Brain microvascular endothelial cell (primary cell): ENCODE results near the gene E2F2.
"Not testable (repeated sequence)": the region's sequence is repeated elsewhere in the genome, so short reads cannot be mapped to it uniquely, and the experiment has no call there.

Experiments used
- DNase-seq: peaks from one replicate; pipeline ENCODE4 v3.0.0-alpha.2; 2020
- H3K27ac ChIP-seq: fragments of 250-450 bp; sonication (Bioruptor Pico); 2 replicates; pipeline ENCODE4 v1.5.1; 2020; ENCODE audit warnings: mild to moderate bottlenecking, moderate library complexity
- H3K27me3 ChIP-seq: fragments of 250-450 bp; sonication (Bioruptor Pico); replicated peaks from 2 replicates; pipeline ENCODE4 v1.5.1; 2020; ENCODE audit warnings: mild to moderate bottlenecking
- H3K36me3 ChIP-seq: fragments of 250-450 bp; sonication (Bioruptor Pico); replicated peaks from 2 replicates; pipeline ENCODE4 v1.5.1; 2020; ENCODE audit warnings: mild to moderate bottlenecking
- H3K4me3 ChIP-seq: 2 replicates; pipeline ENCODE4 v1.5.1; 2011; ENCODE audit warnings: low read depth, mild to moderate bottlenecking, control low read depth, low read length, moderate library complexity
- in situ Hi-C: cut with HindIII; loops from 2 replicates; pipeline ENCODE4 v1.10.0; 2017; ENCODE audit warnings: low sequenced_read_pairs, low pct_ligation_motif_present
- TF ChIP-seq, protein P1 (sequence below): IDR thresholded peaks from 2 replicates; pipeline ENCODE4 v1.5.1; 2011; ENCODE audit warnings: low read depth, mild to moderate bottlenecking, moderate library complexity, low read length, control low read depth, inconsistent platforms; ENCODE audit errors: missing control alignments

The E2F2 gene

GRCh38 chr1:23502951-23503350, 28.1 kb downstream of the E2F2 start:
- TF ChIP-seq, protein P1, sequence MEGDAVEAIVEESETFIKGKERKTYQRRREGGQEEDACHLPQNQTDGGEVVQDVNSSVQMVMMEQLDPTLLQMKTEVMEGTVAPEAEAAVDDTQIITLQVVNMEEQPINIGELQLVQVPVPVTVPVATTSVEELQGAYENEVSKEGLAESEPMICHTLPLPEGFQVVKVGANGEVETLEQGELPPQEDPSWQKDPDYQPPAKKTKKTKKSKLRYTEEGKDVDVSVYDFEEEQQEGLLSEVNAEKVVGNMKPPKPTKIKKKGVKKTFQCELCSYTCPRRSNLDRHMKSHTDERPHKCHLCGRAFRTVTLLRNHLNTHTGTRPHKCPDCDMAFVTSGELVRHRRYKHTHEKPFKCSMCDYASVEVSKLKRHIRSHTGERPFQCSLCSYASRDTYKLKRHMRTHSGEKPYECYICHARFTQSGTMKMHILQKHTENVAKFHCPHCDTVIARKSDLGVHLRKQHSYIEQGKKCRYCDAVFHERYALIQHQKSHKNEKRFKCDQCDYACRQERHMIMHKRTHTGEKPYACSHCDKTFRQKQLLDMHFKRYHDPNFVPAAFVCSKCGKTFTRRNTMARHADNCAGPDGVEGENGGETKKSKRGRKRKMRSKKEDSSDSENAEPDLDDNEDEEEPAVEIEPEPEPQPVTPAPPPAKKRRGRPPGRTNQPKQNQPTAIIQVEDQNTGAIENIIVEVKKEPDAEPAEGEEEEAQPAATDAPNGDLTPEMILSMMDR, result no peak
- H3K27ac ChIP-seq, result no peak overlapping the region
- no peaks in the 10 kb centered on the region for H3K27me3 ChIP-seq
- in situ Hi-C loops, result loop anchor here (25.0 kb wide), 1 partner anchor 91 kb away; the partner anchor contains the start of gene TCEA3
- H3K4me3 ChIP-seq, result no peak overlapping the region
- H3K36me3 ChIP-seq, result no peaks in the 10 kb centered on the region
- DNase-seq, result no peak

DNA sequence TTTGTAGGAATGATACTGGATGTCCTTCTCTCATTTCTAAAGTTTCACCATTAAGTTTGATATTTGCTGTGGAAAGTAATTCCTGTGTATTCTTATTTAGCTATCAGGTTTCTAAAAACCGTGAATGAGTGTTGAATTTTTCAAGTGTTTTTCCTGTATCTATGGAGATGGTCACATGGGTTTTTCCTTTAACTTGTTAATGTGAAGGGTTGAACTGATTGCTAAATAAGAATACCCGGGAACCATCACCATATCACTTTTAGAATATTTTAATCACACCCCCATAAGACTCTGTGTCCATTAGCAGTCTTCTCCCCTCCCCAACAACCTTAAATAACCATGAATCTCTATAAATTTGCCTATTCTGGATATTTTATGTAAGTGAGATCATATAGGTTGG, 30.6 kb downstream of the E2F2 start:
- no peak for DNase-seq
- TF ChIP-seq, protein P1, result no peak
- in situ Hi-C loops, result loop anchor here (25.0 kb wide), 1 partner anchor 88 kb away; the partner anchor contains the start of gene TCEA3
- H3K4me3 ChIP-seq, result no peak overlapping the region
- H3K27ac ChIP-seq, result no peak overlapping the region
- no peaks in the 10 kb centered on the region for H3K27me3 ChIP-seq
- no peaks in the 10 kb centered on the region for H3K36me3 ChIP-seq

DNA sequence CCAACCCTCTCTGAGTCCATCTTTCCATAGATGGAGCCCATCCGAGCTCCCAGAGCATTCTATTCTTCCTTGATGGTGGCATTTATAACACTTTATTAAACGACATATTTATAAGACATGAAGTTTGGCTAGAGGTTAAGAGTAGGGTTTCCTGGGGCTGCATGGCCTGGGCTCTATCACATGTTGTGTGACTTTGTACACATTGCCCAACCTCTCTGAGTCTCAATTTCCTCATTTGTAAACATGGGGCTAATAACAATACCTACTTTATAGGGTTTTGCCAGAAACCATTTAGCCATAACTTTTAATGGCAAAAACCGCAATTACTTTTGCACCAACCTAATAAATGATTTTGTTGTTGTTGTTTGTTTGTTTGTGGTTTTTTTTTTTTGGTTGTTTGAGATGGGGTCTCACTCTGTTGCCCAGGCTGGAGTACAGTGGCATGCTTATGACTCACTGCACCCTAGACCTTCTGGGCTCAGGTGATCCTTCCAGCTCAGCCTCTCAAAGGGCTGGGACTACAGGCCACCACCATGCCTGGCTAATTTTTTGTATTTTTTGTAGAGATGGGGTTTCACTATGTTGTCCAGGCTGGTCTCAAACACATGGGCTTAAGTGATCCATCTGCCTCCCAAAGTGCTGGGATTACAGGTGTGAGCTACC, 33.1 kb downstream of the E2F2 start:
- no peaks in the 10 kb centered on the region for H3K36me3 ChIP-seq
- DNase-seq, result no peak

GRCh38 chr1:23496490-23497181, 34.4 kb downstream of the E2F2 start:
- Histone ChIP-seq H3K27me3 (no peaks in the 10 kb centered on the region), H3K4me3 (no peak overlapping the region)
- TF ChIP-seq, protein P1, result no peak

More for the DNA sequence above, 33.1 kb downstream of the E2F2 start:
- H3K27ac ChIP-seq, result no peak overlapping the region
- no peaks in the 10 kb centered on the region for H3K27me3 ChIP-seq
- TF ChIP-seq, protein P1, result no peak
- no peak overlapping the region for H3K4me3 ChIP-seq
- in situ Hi-C loops, result no loop called here

GRCh38 chr1:23494836-23495235, 36.2 kb downstream of the E2F2 start:
- in situ Hi-C loops, DNase-seq, H3K36me3 ChIP-seq, H3K4me3 ChIP-seq, H3K27me3 ChIP-seq, H3K27ac ChIP-seq: not testable (repeated sequence)

More at GRCh38 chr1:23496490-23497181, 34.4 kb downstream of the E2F2 start:
- Histone ChIP-seq H3K27ac (no peak overlapping the region), H3K36me3 (no peaks in the 10 kb centered on the region)
- no peak for DNase-seq
- in situ Hi-C loops, result no loop called here

DNA sequence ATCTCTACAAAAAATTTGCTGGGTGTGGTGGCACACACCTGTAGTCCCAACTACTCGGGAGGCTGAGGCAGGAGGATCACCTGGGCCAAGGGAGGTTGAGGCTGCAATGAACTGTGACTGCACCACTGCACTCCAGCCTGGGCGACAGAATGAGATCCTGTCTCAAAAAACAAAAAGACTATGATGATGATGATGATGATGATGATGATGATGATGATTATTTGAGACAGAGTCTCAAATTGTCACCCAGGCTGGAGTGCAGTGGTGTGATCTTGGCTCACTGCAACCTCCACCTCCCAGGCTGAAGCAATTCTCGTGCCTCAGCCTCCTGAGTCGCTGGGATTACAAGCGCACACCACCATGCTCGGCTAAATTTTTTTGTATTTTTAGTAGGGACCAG, 38.3 kb downstream of the E2F2 start:
- H3K4me3 ChIP-seq, H3K27me3 ChIP-seq, H3K27ac ChIP-seq, H3K36me3 ChIP-seq, in situ Hi-C loops, DNase-seq: not testable (repeated sequence)
